Dermis microvascular lymphatic vessel endothelial cell (primary cell): ENCODE data around the gene SRM. TPM values are rescaled to one million over a fixed set of nuclear protein-coding genes. Genes with fewer than 3 reads are reported as not detected.
A peak's percentile ranks its signal among the peaks of the same experiment; 100 is the strongest.
"Not testable (repeated sequence)": the region's sequence is repeated elsewhere in the genome, so short reads cannot be mapped to it uniquely, and the experiment has no call there.

Source experiments
- DNase-seq, 2 donors: peaks; one replicate each; pipeline versions ENCODE4 v3.0.0 to v3.0.0-alpha.2; 2010; ENCODE audit warnings: low read depth in 2 of 2
- total RNA-seq: library from RNA; depleted of rRNA; stranded (reverse); fragments of >200 nt; gene quantifications from 2 replicates; pipeline ENCODE4 v1.2.1, GENCODE V29; 2014

The SRM gene
- total RNA-seq: 7.6 and 17.2 TPM in 2 replicates

DNA sequence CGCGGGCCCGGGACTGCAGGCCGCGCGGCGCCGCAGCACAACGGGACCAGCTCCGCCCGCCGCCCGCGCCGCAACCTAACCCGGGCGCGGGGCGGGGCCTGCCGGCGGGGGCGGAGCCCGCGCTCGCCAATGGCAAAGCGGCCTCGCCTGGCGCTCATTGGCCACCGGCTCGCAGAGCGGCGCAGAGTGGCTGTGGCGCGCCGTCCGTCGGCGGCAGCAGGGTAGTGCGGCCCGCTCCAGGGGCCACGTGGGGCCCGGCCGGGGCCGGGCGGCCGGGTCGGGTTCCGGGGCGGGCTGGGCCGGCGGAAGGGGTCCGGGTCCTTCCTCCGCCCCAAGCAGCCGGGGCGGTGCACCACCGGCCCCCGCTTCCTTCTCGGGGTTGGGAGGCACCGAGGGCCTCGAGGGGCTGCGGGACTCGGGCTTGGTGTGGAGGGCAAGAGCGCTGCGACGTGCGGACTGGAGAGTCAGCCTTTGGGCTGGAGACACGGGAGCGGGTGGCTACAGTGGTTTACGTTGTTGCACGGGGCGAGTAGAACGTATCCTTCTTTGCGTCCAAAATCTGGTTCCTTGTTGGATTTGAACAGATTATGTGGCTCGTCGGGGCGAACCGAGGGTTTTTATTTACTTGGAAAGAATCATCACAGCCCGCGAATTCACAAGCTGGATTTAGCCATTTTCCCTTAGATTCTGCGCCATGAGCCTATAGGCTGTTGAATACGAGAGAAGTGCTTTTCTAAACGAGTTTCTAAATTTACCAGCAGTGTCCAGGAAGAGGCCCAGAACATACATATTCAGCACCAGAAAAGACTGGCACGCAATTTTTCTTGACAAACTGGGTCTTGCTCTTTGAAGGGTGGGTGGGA lies at the start of gene SRM:
Gene SRM, minus strand, starts transcription at position 51 of the 863 bp plus-strand sequence. CDS start 75 bp downstream, outside the sequence.
- peak; percentile 68 to 92 for DNase-seq

DNA sequence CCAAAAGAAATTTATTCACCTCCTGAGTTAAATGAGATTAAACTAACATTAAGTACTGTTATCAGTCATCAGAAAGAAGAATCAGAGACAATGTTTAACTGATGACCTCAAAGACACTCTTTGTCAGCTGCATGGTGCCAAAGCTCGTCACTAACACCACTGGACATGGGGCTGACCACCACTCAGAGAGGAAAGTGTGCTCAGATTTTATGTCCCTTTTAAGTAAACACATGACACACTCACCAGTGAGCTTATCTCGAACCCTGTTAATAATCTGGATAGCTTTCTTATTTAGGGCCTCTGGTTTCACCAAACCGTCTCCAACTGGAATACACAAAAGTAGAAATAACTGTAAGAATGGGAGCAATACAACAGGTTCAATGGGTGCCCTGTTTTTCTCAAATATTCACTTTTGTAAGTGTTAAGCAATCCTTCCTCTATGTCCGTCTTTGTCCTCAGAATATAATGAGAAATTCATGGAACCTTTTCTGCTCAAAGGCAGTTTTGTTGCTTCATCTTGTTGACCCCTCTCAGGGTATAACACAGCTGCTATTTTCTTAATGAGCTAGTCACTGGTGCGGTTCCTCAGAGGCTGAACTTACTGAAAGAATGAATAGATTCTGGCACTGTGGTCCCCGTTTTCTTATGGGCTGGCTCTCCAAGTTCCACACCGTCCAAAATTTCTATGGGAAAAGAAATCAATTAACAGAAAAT lies 49.4 kb upstream of the SRM start:
- DNase-seq: no peak

DNA sequence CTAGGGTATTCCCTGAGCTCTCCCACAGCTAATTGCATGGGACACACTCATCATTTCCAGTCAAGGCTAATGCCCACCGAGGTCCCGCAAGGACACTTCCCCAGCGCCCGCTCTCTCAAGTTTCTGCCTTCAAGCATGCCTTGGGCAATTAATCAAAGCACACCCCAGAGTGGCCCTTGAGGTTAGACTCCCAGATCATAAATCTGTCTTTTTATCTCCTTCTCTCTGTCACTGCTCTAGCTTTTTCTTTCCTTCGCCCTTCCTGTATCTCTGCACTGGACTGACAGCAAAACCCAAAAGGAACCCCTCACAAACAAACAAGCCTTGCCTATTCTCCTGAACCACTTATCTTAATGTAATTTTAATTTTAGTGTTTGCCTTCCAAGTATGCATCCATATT lies 47.8 kb upstream of the SRM start:
- DNase-seq: no peak

DNA sequence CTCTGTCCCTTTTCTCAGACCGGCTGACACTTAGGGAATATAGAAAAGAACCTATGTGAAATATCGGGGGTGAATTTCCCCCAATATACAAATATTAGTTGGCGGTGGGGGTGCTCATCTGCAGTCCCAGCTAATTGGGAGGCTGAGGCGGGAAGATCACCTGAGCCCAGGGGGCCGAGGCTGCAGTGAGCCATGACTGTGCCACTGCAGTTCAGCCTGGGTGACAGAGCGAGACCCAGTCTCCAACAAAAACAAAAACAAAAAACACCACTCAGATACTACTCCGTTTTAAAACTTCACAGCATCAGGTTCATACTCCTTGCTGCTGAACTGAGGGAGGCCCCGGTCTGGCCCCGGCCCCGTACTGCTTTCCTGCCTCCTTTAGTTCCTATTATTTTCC lies 45.8 kb upstream of the SRM start:
- DNase-seq: no peak

DNA sequence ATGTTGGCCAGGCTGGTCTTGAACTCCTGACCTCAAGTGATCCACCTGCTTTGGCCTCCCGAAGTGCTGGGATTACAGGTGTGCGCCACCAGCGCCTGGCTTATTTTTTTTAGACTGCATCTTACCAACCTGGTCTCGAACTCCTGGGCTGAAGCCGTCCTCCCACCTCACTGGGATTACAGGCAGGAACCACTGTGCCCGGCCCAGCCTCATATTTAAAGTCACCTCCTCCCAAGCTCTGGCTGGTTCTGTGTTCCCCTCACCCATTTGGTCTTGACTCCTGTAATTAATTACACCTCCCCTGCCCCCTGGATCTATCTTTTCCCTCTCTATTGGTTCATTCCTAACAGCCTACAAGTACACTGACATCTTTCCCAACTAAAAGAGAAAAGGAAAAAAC lies 41.5 kb upstream of the SRM start:
- no peak for DNase-seq

DNA sequence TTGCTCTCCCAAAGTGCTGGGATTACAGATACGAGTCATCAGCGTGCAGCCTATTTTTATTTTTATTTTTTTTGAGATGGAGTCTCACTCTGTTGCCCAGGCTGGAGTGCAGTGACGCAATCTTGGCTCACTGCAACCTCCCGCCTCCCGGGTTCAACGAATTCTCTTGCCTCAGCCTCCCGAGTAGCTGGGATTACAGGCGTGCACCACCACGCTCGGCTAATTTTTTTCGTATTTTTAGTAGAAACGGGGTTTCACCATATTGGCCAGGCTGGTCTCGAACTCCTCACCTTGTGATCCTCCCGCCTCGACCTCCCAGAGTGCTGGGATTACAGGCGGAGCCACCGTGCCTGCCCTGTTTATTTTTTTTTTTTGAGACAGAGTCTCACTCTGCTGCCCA lies 41.0 kb upstream of the SRM start:
- not testable (repeated sequence) for DNase-seq

DNA sequence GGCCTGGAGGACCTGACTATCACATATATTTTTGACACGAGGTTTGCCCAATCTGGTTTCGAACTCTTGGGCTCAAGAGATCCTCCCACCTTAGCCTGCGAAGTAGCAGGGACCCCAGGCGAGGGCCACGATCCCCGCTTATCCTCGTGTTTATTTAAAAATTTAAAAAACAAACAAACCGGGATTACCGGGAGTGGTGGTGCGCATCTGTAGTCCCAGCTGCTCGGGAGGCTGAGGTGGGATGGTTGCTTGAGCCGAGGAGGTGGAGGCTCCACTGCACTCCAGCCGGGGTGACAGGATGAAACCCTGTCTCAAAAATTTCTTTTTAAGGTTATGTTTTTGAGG lies 40.3 kb upstream of the SRM start:
- DNase-seq: no peak

DNA sequence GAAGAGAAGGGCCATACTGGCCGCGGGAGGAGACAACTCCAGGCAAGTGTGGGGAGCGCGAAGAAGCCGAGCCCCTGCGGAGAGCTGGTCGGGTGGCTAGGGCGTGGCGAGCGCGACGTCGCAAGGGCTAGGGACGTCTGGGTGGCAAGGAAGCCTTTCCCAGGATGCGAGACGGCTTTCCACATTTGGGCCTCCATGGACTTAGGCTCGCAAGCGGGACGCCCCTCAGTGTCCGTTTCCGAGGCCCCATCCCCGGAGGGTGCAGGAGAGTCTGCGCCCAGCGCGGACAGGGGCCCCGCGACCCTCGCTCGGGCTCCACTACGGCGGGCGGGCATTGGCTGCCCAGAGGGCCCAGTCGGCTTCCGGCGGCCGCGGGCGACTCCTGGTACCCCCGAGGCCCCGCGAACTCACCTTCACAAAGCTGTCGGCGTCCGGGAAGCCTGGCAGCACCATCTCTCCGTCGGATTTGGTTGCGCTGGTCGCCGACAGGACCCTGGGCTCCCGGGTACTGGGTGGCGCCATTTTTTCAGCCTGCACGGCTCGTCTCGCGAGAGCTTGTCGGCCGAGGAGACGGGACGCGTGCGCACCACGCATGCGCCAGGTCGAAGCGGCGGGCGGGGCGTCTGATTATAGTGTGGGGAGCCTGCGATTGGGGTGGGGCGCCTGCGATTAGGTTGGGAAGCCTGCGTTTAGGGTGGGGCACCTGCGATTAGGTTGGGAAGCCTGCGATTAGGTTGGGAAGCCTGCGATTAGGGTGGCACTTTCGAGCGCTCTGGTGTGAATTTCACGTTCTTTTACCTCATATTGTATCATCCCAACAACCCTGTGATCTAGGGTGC lies 39.7 kb upstream of the SRM start, which contains the start of gene EXOSC10:
Gene EXOSC10, minus strand, starts transcription at position 560 of the 839 bp plus-strand sequence. Its CDS starts 38 bp downstream, at position 522.
- DNase-seq: peak; percentile 68 to 87

DNA sequence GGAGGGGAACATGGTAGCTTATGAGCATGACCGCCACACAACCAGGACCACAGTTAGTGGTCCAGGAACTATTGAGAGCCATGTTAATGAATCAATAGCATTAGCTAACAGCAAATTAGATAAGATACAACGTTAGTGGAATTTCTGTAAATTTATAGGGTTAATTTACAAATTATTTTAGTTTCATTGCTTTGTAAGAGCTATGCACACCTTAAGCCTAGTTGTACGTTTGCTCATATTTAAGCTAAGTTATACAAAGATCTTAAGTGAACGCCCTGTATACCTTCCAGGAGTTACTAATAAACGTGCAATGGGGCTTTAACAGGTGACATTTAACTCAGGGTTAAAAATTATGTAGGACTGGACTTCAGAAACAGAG lies 39.1 kb upstream of the SRM start:
- DNase-seq: no peak

DNA sequence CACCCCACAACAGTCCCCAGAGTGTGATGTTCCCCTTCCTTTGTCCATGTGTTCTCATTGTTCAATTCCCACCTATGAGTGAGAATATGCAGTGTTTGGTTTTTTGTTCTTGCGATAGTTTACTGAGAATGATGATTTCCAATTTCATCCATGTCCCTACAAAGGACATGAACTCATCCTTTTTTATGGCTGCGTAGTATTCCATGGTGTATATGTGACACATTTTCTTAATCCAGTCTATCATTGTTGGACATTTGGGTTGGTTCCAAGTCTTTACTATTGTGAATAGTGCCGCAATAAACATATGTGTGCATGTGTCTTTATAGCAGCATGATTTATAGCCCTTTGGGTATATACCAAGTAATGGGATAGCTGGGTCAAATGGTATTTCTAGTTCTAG lies 24.0 kb upstream of the SRM start:
- DNase-seq: not testable (repeated sequence)

DNA sequence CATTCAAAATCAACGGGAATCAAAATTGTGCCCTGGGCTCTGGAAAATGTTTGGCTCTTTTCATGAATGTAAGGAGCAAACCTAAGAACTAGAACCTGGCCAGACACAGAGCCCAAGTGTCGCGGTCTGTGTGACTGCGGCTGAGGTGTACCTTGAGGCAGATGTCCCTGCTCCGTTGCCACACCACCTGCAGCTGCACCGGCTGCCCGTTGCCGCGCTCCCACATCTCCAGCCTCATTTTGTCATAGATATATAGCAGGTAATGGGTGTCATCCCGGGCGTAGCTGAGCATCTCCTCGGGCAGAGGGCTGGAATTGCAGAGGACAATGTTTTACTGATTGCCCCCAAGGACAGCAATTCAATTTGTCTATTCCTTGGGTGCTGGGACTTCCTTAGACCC lies 21.1 kb upstream of the SRM start:
- DNase-seq: no peak

DNA sequence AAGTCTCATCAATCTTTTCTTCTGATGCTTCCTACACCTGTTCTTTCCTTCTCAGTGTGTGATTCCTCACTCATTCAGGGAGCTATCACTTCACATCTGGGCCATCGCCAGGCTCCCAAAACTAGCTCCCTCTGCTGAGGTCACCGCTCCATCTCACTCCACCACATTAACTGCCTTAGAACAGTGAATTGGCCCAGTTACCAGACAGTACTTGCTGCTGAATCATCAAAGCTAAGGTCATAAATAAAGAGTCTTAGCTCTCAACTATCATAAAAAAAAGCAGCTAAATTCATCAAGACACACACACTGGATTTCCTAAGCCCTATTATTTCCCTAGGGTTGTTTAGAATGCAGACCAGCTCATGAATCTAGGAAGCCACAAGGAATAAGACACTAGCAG lies 18.8 kb upstream of the SRM start:
- no peak for DNase-seq

DNA sequence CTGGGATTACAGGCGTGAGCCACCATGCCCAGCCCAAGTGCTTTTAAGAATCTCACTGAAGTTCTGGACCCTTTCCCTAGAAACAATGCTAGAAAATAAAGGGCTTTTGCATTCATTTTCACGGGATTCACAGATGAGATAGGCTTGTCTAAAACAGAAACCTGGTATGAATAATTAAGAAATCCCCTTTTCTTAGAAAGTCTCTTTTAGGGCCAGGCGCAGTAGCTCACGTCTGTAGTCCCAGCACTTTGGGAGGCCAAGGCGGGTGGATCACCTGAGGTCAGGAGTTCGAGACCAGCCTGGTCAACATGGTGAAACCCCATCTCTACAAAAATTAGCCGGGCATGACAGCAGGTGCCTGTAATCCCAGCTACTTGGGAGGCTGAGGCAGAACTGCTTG lies 13.6 kb upstream of the SRM start:
- DNase-seq: not testable (repeated sequence)

DNA sequence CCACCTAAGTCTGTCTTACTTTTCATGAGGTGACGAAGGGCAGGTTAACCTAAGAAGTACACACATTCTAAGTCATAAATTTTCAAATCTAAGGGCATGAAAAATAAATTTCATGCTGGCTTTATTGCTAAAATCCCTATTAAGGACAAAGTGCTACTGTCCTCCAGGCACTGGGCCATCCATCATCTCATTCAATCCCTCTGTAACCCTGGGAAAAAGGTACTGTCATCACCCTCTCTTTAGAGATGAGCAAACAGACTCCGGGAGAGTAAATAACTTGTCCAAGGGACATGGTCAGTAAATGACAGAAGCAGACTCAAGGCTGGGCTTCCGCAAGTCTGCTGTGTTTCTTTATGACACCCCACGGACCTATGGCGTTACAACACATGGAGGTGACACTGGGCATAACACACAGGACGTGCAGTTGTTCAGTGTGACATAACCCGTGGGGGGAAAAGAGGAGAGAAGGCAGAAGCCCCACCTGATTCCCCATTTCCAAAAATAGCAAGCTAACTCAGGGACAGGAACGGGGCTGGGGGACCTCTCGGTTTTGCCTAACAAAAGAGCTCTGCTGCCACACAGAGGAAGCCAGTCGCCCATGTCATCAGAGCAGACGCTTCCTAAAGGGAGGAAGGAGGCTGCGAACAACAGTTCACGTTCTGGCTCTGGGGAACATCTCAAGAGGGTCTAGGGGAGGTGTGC lies 12.5 kb upstream of the SRM start:
- DNase-seq: no peak

DNA sequence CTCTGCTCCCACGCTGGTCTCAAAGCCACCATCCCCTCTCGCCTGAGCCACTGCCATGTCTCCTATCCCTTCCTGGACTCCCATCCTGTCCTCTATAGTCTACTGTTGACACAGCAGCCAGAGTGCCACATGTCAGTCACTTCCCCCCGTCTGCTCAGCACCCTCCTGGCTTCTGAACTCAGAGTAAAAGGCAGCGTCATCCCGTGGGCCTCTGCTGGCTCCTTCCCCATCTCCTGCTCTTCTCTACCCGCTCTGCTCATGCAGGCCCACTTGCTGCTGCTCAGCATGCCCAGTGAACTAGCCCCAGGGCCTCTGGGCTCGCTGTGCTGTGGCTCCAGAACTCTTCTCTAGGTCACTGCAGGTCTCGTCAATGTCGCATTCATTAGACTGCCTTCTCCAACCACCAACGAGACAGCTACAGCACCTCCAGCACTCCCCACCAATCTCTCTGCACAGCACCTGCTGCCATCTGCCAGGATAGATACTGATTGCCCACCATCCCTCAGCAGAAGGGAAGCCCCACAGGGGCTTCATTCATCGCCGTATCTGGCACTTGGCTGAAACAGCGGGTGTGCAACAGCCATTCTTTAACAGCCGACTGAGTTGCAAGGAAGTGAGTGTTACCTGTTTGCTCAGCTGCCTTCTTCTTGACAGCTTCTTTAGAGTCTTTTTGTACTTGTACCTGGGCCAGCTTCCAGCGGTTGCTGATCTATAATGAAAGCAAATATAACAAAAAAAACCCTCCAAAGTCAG lies 11.8 kb upstream of the SRM start:
- no peak for DNase-seq

DNA sequence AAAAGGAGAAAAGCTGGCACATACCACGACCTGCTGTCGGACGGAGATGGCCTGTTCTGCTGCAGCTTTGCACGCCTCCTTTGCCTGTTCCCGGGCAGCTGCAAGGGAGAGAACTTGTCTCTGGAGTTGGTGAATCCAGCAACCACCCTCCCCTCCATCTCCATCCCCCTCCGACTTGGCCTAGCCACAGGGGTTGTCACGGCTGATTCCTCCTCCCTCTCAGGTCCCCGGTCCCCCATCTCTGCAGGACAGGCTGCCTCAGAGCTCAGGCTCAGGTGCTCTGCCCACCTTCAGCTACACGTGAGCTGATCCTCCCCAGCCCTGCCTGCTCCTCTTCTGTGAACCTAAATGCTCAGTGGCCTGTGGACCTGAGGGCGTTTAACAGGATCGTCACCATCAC lies 11.1 kb upstream of the SRM start:
- DNase-seq: no peak

DNA sequence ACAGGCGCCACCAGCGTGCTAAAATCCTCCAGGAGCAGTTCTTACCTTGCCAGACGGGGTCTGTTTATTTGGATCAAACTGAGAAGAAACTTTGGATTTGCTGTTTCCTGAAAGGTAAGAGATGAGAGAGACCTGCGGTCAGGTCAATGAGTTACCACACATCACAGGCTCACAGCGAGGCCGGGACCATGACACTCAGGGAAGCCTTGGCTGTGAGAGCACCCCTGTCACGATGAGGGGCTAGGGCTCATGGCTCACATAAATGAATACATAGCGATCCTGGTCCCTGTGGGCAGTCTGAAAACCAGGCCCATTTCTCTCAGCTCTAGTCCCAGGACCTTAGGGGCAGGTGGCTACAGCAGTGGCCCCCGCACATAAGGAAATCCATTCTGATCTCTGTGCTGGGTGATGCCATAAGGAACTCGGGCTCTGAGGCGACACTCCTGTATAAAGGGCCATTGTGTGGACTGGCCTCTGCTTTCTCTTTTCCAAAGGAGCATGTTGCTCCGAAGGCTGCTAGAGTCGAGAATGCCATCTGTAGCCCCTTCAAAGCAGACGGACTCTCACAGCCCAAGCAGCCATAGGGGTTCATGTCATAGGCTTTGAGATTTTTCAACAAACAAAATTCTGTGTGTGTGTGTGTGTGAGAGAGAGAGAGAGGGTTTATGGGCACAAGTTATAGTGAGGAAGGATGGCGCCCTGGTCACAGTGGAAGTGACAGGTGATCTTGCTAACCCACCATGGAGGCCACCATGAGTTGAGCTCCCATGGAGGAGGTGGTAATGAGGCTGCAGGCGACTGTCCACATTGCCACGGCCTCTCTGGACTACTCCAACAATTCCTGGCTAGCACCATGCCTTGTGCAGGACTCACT lies 9.0 kb upstream of the SRM start:
- no peak for DNase-seq

DNA sequence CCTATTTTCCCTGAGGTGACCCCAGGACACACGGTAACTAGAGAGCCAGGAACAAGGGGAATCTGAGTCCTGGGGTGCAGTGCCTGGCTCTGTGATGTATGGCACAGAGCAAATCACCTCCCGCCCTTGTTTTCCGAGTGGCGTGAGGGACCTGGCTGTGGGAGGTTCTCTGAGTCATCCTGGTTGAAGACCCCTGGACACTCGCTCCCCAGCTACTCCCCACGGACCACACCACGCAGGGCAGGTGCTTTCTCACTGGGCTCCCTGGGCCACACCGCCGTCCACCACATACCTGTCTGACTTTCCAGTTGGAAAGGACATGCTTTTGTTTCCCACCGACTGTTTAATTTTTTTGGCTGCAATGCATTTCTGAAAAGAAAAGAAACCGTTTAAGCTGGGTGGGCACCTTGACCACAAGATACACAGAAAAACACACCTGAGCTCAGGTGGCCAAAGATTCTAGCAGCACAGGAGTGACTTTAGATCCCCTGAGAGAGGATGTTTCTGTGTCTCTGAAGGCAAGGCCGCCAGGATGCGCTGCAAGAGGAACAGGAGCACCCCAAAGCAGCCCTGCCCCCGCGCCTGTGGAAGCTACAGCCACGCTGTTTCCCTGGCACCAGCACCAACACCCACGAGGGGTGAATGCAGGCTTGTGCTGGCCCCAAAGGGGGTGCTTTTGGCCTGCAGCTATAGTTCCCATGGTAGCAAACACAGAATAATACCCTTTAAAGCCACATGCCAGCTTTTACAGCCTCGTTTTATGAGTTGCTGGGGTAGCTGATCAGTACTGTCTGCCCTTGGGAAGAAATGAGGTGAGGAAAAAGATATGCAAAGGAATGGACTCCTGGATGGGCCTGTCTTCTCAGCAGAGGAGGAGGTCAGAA lies 8.1 kb upstream of the SRM start:
- DNase-seq: no peak

DNA sequence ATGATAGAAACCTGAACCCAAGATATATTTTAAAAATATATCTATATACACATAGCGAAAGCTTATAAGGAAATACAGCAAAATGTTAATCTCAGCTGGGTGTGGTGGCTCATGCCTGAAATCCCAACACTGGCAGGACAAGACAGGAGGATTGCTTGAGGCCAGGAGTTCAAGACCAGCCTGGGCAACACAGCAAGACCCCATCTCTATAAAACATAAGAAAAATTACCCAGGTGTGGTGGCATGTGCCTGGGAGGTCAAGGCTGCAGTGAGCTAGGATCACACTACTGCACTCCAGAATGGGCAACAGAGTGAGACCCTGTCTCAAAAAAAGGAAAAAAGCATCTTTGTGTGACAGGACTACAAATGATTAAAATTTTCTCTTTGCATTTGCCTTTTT lies 6.0 kb upstream of the SRM start:
- no peak for DNase-seq
